Vagina (tissue), 2 donors: ENCODE measurements around the gene TMED10.
"Not testable (repeated sequence)": the region's sequence is repeated elsewhere in the genome, so short reads cannot be mapped to it uniquely, and the experiment has no call there.

Experiments used
- POLR2A ChIP-seq, 2 donors: fragments of 450-650 bp; IDR thresholded peaks; one replicate each; pipeline ENCODE4 v1.6.1; 2017; ENCODE audit warnings: antibody characterized with exemption in 2 of 2, mild to moderate bottlenecking in 2 of 2, moderate library complexity in 2 of 2
- POLR2AphosphoS5 ChIP-seq, 2 donors: sonication (generic); formaldehyde crosslinking; IDR thresholded peaks; one replicate each; pipeline ENCODE4 v1.9.0; 2017; ENCODE audit warnings: antibody characterized with exemption in 2 of 2, mild to moderate bottlenecking in 2 of 2, low read depth in 1 of 2; ENCODE audit not compliant: insufficient read depth in 1 of 2
- TF ChIP-seq, protein P1 (sequence below), 3 experiments: fragments of 450-650 bp in 2 of 3; fragments of 200-600 bp in 1 of 3; sonication (generic) in 1 of 3; IDR thresholded peaks; one replicate each; pipeline ENCODE4 v1.5.1; 2017 to 2019; ENCODE audit warnings: antibody characterized with exemption in 3 of 3, mild to moderate bottlenecking in 2 of 3, moderate library complexity in 2 of 3

DNA sequence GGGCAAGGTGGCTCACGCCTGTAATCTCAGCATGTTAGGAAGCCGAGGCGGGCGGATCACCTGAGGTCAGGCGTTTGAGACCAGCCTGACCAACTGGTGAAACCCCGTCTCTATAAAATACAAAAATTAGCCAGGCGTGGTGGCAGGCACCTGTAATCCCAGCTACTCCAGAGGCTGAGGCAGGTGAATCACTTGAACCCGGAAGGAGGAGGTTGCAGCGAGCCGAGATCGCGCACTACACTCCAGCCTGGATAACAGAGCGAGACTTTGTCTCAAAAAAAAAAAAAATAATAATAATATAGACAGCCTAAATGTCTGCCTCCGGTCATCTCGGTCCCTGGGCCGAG, 49.0 kb downstream of the TMED10 start:
- TF ChIP-seq, protein P1, sequence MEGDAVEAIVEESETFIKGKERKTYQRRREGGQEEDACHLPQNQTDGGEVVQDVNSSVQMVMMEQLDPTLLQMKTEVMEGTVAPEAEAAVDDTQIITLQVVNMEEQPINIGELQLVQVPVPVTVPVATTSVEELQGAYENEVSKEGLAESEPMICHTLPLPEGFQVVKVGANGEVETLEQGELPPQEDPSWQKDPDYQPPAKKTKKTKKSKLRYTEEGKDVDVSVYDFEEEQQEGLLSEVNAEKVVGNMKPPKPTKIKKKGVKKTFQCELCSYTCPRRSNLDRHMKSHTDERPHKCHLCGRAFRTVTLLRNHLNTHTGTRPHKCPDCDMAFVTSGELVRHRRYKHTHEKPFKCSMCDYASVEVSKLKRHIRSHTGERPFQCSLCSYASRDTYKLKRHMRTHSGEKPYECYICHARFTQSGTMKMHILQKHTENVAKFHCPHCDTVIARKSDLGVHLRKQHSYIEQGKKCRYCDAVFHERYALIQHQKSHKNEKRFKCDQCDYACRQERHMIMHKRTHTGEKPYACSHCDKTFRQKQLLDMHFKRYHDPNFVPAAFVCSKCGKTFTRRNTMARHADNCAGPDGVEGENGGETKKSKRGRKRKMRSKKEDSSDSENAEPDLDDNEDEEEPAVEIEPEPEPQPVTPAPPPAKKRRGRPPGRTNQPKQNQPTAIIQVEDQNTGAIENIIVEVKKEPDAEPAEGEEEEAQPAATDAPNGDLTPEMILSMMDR (IDR thresholded peaks at IDR 0.05): not testable (repeated sequence)
- TF ChIP-seq POLR2A (IDR thresholded peaks at IDR 0.05); POLR2AphosphoS5 (IDR thresholded peaks at IDR 0.05; ENCODE audit: insufficient read depth in 1 of 2, low read depth in 1 of 2): not testable (repeated sequence)
